Measurements from ENCODE around the gene FMN1.

- TF ChIP-seq PHF8 (IDR thresholded peaks at IDR 0.05; ENCODE audit: borderline replicate concordance, low read depth) (no peak), FOSB (CRISPR knock-in tag; IDR thresholded peaks at IDR 0.05) (no peak), HDAC2 (IDR thresholded peaks at IDR 0.05) (no peak), POLR2AphosphoS2 (conservative IDR thresholded peaks at IDR 0.05; ENCODE audit: low read length) (no peak), JUN (IDR thresholded peaks at IDR 0.05) (no peak), POLR2A (IDR thresholded peaks at IDR 0.05; ENCODE audit: low read length) (no peak), RNF2 (IDR thresholded peaks at IDR 0.05; ENCODE audit: borderline replicate concordance, low read depth) (no peak)
- TF ChIP-seq, protein P1, sequence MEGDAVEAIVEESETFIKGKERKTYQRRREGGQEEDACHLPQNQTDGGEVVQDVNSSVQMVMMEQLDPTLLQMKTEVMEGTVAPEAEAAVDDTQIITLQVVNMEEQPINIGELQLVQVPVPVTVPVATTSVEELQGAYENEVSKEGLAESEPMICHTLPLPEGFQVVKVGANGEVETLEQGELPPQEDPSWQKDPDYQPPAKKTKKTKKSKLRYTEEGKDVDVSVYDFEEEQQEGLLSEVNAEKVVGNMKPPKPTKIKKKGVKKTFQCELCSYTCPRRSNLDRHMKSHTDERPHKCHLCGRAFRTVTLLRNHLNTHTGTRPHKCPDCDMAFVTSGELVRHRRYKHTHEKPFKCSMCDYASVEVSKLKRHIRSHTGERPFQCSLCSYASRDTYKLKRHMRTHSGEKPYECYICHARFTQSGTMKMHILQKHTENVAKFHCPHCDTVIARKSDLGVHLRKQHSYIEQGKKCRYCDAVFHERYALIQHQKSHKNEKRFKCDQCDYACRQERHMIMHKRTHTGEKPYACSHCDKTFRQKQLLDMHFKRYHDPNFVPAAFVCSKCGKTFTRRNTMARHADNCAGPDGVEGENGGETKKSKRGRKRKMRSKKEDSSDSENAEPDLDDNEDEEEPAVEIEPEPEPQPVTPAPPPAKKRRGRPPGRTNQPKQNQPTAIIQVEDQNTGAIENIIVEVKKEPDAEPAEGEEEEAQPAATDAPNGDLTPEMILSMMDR (IDR thresholded peaks at IDR 0.05): no peak
- TF ChIP-seq, protein P2, sequence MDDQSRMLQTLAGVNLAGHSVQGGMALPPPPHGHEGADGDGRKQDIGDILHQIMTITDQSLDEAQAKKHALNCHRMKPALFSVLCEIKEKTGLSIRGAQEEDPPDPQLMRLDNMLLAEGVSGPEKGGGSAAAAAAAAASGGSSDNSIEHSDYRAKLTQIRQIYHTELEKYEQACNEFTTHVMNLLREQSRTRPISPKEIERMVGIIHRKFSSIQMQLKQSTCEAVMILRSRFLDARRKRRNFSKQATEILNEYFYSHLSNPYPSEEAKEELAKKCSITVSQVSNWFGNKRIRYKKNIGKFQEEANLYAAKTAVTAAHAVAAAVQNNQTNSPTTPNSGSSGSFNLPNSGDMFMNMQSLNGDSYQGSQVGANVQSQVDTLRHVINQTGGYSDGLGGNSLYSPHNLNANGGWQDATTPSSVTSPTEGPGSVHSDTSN (IDR thresholded peaks at IDR 0.05): no peak
Measured at GRCh38 chr15:33152502-33153109, 41.9 kb downstream of the FMN1 start.

Data from A549 (cell line).